GM21528 (cell line): ENCODE results near the gene KDM4F.

Source experiments
- ATAC-seq: cut with Tn5 transposase; IDR thresholded peaks from one replicate; pipeline ENCODE4 v1.9.1; 2021; ENCODE audit warnings: mild to moderate bottlenecking, moderate library complexity; ENCODE audit not compliant: unreplicated experiment, low FRiP score

The KDM4F gene

GRCh38 chr11:95088946-95089619, 39.9 kb downstream of the KDM4F start:
- ATAC-seq, result peak; percentile 57

DNA sequence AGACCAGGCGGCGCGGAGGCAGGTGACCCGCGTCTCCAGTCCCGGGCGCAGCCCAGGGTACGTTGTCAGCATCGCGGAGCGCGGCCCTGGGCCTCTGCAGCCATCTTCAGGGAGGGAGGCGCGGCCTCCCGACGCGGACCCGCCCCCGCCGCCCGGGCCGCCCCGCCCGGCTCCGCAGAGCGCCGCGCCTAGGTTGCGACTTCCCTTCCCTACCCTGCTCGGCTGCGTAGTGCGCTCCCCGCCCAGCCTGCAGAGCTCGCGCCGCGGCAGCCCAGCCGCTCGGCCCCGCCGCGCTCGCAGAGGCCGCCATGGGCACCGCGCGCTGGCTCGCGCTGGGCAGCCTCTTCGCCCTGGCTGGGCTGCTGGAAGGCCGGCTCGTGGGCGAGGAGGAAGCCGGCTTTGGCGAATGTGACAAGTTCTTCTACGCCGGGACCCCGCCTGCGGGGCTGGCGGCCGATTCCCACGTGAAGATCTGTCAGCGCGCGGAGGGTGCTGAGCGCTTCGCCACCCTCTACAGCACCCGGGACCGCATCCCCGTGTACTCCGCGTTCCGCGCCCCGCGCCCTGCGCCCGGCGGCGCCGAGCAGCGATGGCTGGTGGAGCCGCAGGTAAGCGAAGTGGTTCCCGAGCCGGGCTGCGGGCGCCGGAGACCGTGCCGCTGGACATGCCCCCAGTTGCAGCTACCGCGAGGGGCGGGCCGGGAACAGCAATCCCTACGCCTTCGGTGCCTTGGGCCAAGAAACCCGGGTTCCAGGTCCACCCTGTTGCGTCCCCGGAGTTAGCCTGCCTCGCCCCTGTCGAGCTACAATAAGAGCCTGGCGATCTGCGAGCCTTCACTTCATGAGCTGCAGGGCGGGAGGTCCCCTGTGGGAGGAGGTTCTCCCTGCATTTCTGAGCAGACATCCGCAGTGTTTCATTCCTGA, 40.7 kb downstream of the KDM4F start, which contains the start of gene ENDOD1:
Gene ENDOD1 (plus strand): TSS at position 227 of the 923 bp plus-strand sequence. CDS start 82 bp downstream, at position 309.
- peak; percentile 95 for ATAC-seq

DNA sequence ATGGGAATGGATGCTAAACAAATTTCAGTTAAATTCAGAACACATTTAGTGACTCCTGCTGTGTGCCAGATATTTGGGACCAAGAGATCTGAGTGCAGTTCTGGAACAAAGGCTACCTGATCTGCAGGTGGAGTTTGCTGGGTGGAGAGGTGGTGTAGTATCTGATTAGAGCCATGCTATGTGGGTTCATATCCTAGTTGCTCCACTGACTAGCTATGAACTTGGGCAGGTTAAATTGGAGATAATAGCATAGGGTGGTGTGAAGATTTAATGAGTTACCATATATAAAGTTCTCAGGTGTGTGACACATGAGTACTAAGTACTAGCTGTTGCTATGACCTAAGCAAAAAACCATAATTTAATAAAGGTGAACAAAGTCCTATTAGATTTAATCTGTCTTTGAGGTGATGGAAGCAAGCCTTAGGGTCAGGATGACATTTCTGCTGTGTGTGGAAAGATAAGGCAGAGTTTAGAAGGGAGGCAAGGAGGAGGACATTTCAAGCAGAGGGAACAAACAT, 42.5 kb downstream of the KDM4F start:
- ATAC-seq, result no peak

- ATAC-seq, result no peak
Observed at GRCh38 chr11:95092549-95093324, 43.5 kb downstream of the KDM4F start.

DNA sequence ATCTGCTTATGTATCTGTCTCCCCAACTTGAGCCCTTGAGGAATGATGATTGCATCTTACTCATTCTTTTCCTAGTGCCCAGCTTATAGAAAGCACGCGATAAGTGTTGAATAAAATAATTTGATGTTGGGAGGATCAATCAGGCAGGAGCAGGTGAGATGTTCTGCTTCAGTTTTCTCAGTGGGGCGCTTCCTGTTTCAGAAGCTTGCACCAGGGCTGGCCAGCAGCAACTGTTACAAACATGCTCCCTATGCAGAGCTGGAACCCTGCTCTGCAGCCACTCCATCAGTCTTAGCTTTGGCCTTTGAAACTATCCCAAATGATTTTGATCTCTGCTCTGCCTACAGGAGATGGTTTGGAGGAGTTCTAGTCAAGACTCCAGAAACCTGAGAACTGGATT, 44.3 kb downstream of the KDM4F start:
- ATAC-seq, result no peak

GRCh38 chr11:95095858-95096587, 46.8 kb downstream of the KDM4F start:
- peak; percentile 76 for ATAC-seq

DNA sequence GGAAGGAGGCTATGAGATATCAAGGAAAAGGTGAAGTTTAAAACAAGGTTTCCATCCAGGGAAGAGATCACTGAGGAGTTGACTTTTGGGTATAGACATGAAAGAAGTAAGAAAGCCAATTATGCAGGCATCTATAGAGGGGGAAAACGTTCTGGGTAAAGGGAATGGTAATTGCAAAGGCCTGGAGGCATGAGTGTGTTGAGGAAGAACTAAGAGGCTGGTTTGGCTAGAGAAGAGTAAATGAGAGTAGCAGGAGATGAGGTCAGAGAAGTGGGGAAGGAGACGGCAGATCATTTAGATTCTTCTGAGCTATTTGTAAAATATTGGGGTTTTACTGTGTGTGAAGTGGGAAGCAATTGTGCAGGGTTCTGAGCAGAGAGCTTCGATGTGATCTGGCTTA, 48.0 kb downstream of the KDM4F start:
- no peak for ATAC-seq

- no peak for ATAC-seq
Observed at GRCh38 chr11:95098826-95099225, 49.6 kb downstream of the KDM4F start.

DNA sequence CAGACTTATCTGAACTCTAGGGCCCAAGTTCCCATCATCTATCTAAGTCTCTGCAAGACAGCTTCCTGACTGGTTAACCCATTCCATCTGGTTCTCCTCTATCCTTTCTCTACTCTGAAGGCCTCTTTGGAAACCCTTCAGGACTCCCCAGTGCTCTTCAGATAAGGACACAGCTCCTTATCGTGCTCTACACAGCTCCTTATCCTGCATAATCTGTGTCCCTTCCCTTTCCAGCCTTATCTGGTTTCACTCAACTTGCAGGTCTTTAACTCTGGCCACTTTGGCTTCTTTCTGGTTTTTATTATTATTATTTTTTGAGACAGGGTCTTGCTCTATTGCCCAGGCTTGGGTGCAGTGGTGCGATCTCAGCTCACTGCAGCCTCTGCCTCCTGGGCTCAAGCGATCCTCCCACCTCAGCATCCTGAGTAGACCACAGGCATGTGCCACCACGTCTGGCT, 51.0 kb downstream of the KDM4F start:
- no peak for ATAC-seq
